Effector CD8-positive, alpha-beta T cell (primary cell): Measurements from ENCODE around the gene GCSAML.
"Not testable (repeated sequence)": the region's sequence is repeated elsewhere in the genome, so short reads cannot be mapped to it uniquely, and the experiment has no call there.

Source experiments
- DNase-seq: peaks from one replicate; lab custom pipeline; 2025; lab: John Stamatoyannopoulos, UW
- total RNA-seq, 4 experiments: gene quantifications; one replicate each; lab custom pipeline; 2026; lab: John Stamatoyannopoulos, UW

Gene GCSAML
- total RNA-seq = 0 reads per million in 4 experiments

DNA sequence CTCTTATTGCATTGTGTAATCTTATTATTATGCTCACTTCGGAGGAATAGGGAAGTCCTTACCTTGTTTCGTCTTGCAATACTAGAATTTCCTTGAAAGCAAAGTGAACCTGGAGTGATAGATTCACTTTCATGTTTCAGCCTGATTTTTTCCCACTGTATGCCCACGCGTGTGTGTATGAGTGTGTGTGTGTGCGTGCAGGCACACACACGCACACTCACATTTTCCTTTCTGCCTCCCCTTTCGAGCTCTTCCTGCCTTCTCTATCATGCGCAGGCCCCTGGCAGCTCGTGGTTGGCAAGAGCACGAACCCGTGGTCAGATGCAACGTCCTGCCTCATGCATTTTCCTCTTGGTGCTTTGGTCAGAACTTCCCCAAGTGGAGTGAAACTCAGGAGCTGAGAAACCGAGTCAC, at the start of gene GCSAML:
Gene GCSAML (plus strand): TSS at position 366 of the 414 bp plus-strand sequence. CDS start 58 bp downstream, outside the sequence.
- DNase-seq = no peak

DNA sequence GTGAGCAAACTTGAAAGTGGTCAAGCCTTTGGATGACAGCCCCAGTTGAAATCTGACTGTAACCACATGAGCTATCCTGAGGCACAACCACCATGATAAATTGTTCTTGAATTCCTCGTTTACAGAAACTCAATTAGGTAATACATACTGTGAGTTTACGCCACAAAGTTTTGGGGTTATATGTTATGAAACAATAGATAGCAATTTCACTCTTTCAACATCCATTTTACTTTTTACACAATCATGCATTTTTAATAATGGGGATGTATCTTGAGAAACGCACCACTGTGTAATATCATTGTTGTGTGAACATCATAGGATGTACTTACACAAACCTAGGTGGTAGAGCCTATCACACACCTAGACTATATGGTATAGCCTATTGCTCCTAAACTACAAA, 48.1 kb upstream of the GCSAML start:
- DNase-seq = no peak

DNA sequence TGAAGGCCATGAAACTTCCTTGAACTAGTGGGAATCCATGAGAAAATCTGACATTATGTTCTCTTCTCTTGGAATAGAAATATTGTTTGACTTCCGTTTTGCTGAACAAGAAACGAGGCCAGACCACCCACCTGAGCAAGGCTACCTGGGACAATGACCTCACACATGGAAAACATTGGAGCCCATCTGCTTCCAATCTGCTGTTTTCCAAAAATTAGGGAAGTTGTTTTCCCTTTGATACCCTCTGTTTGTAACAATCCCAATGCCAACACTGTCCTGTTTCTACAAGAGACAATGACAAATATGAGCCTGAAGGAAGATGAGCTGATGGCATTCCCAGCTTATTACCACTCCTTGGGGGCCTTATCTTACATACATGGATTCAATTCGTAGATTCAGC, 42.1 kb upstream of the GCSAML start:
- no peak for DNase-seq

DNA sequence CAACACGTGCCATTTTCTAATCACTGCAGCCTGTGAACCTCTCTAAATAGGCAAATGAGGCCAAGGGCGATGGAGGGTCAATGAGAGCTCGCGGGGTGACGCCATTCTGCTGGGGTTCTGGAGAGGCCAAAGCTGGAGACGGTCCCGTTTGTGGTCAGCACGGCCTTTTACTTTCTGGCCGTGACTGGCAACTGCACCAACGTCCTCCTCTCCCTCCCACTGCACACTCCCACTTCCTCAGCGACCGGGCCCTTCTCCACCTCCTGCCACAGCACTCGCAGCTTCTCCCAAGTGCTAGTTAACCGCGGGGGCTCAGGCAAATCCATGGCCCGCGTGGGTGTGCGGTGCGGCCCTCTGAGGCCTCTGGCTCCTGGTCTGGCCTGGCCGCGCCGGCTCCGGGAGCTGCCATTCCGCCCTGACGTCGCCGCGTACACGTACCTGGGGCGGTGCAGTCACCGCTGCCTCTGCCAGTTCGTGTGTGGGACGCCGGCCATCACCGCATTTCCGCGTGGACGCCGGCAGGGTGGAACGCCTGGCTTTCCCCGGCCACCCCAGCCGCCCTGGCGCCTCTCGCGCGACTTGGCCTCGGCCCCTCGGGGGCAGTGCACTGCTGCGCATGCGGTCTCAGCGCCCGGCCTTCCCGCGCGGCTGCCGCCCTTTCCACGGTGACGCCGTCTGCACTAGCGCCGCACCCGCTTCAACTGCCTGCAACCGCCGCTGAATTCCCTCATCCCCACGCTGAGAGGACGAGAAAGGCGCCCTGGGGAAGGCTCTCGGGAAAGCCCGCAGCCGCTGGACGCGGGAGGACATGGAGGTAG, 30.9 kb upstream of the GCSAML start:
- DNase-seq = no peak

DNA sequence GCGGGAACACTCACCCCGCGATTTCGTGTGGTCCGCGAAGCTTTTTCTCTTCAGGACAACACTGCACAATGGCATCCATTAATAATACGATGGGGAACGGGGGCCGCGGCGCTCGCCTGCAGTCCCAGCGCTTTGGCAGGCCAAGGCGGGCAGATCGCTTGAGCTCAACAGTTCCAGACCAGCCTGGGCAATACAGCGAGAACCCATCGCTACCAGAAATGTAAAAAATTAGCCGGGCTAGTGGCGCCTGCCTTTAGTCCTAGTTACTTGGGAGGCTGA, 30.4 kb upstream of the GCSAML start:
- no peak for DNase-seq

DNA sequence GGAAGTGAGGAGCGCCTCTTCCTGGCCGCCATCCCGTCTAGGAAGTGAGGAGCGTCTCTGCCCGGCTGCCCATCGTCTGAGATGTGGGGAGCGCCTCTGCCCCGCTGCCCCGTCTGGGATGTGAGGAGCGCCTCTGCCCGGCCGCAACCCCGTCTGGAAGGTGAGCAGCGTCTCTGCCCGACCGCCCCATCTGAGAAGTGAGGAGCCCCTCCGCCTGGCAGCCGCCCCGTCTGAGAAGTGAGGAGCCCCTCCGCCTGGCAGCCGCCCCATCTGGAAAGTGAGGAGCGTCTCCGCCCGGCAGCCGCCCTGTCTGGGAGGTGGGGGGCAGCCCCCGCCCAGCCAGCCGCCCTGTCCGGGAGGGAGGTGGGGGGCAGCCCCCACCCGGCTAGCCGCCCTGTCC, 27.0 kb upstream of the GCSAML start:
- not testable (repeated sequence) for DNase-seq

DNA sequence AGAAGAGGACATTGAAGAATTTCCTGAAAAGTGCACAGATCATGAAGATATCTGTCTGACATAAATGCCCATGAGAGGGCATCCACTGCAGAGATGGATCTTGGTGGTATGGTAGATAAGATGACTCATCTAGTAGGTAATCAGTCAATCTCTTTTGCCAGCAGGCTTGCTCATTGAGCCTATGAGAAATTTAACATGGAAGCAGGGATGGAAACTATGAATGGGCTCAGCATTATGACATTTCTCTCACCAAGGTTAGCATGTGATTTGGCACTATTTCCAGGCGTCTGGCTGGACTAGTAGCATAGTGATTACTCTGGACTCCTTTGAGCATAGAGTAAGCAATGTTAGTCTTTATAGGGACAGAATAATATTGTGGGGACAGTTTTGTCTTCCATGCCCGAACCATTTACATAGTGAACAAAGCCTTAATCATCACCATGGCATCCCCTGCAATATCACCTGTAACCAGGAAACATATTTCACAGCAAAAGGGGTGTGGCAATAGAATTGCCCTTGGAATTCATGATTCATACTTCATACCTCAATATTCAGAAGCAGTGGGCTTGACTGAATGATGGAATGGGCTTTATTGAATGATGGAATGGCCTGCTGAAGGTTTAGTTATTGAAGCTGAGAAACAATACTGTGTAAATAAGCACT, 20.0 kb upstream of the GCSAML start:
- no peak for DNase-seq

DNA sequence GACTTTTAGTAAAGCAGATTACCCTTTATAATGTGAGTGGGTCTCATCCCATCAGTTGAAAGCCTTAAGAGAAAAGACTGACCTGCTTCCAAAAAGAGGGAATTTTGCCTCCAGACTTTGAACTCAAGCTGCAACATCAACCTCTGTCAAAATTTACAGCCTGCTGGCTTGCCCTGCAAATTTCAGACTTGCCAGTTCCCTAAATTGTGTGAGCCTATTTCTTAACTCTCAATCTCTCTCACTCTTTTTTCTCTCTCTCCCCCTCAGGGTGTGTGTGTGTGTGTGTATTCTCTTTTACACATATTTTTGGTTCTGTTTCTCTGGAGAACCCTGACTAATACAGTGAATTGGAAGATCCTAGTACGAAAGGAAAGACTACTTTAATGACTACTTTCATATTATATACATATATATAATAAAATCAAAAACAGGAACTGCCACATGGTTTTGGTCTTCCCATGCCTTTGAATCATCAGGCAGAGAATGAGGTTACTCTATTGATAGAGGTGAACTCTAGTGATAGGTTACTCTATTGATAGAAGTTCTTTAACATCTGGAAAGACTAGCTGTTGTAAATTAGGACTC, 19.1 kb upstream of the GCSAML start:
- no peak for DNase-seq

DNA sequence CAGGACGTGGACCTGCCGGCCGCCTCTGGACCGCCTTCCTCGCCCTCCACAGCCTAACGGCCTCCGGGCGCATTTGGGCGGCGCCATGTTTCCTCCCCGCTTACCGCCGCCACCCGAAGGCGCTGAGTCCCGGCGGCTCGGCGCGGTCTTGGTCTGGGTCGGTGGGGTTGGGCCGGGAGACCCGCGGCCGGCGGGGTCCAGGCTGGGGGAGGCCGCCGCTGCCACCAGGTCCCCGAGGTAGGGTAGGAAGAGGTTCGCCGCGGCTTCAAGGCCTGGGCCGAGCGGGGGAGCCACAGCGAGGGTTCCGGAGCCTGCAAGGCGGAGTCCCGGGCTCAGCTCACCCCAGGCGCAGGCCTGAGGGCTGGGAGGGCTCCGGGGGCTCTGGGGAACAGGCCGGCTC, 18.1 kb upstream of the GCSAML start:
- no peak for DNase-seq

DNA sequence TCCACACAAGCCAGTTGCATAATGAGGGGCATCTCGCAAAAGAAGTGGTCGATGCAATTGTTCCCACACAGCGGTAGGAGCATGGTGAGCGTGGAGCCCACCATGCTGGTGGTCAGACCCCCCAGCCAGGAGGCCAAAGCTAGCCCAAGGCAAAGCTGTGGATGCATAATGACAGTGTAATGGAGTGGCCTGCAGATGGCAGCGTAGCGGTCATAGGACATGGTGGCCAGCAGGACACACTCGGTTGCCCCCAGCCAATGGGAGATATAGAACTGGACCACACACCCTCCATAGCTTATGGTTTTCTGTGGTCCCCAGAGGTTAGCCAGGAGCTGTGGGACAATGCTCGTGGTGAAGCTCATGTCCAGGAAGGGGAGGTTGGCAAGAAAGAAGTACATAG, 17.0 kb upstream of the GCSAML start:
- no peak for DNase-seq

DNA sequence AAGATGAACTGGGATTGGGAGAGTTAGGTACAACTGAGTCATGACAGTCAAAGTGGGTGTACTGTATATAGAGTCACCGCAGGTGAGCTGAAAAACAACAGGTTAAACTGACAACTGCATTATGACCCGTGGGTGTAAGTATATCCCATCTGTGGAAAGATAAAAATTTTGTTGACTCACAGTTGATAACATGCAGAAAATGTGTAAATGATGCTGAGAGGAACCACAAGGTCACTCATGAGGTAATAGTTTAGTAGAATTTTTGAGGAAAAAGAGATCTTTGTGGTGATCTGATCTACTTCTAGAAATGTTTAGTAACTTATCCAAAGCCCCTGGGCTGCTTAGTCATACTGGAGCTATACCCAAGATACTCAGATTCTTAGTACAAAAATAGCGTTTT, 13.5 kb upstream of the GCSAML start:
- no peak for DNase-seq

DNA sequence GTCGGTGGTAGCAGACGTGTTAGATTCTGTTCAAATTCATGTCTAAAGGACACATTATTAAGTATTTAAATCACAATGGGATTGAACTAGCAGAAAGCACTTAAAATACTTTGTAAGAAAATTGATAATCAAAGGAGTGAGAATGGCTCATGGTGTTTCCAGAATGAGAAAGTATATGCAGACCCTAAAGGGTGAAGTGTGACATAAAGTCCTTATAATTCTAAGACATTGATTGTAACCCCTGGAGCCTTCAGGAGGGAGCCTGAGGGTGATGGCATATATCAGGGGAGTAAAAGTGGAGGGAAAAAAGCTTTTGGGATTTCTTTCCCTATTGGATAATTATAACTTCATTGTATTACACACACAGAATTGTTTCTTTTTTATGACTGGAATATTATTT, 12.6 kb upstream of the GCSAML start, which contains the start of gene OR2C3:
Gene OR2C3 (minus strand): TSS at position 101 of the 400 bp plus-strand sequence. CDS start 3,929 bp downstream, outside the sequence.
- no peak for DNase-seq

DNA sequence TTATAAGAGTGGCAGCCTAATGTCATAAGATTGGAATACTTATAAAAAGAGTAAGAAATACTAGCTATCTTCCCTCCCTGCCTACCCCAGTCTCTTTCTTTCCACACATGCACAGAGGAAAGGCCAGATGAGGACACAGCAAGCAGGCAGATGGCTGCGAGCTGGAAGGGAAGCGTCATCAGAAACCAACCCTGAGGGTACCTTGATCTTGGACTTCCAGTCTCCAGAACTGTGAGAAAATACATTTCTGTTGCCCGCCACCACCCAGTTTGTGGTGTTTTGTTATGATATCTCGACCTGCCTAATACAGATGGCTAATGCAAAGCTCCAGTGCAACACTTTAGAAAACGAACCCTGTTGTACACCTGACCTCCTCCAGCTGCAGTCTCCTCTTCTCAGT, 10.4 kb upstream of the GCSAML start:
- DNase-seq = no peak

DNA sequence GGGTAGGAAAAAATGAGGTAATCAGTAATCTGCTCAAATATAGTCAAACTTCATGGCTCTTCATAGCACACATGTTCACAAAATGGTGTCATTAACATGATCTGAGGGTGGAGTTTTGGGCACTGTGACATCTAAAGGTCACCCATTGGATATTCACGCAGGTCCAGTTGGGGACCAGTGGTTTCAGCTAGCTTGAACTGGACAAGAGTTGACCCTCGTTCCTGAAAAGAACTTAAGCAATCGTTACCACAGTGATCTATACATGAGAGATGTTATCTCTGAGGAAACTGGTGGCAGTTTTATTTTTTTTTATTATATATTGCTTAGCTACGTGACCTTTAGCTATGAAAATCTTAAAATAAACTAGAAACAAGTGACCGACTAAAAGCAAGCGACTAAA, 9.7 kb upstream of the GCSAML start:
- DNase-seq = no peak

DNA sequence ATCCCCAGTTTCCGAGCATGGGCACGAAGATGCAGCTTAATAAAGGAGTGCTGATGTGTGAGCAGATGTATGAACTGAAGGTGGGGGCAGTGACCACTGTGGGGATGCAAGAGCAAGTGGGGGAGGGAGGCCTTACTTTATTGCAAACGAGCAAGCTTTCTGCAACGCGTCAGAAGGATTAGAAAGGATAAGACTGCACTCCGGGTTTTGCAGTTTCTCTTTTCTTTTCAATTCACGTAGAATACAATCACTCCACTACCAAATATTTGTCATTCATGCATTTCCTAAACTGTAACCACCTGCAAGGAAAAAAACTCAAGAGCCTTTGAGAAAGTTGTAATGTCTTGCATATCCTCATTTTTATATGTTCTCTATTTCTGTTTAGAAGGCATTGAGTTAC, 8.4 kb upstream of the GCSAML start:
- DNase-seq = no peak

DNA sequence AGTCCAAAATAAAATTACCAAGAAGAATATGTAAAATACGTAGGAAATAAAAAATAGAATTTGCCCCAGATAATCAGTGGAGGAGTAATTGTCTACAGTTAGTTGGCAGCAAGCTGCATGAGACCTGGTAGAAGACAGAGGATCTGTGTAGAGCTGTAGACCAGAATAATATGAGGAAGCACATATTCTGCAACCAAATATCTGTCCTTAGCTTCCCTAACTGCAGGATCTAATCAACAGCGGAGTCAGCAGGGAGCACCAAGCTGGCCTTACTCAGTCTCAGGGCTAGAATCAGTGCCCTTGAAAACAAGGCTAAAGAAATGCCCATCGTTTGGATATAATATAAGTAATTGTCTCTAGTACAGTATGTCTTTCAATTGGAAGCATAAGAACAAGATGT, 6.1 kb upstream of the GCSAML start:
- no peak for DNase-seq

DNA sequence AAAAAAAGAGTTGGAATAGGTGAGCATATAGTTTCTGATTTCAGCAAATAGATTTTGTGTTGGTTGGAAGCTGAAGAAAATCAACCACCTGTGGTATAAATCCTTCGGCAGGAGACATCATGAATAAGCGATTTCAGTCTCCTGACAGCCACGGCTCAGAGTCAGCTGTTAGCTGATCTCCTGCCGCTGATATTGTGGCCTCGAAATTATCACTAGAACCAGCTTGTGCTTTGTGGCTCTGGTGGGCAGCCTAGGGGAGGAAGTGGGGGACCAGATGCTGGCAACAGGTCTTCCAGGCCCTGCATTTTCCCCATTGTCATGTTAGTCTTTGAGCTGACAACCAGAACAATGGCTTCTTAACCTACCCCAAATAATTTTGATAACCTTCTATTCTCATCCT, 842 bp upstream of the GCSAML start:
- no peak for DNase-seq

DNA sequence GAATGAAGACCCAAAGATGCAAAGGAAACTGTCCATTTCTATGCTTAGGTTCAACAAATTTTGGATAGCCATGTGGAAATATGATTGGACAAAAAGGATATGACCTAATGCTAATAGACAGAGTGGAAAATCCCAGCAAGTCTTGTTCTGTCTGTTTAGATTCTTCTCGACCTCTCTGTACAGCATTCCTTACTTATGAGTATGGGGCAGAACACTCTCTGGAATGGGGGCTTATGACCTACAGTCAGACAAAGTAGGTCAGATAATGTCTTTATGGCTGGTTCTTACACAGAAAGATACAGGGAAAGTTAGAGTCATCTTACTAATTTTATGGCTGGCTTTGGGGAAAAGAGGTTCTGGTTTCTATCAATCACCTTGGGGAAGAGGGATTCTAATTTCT, 2.8 kb downstream of the GCSAML start:
- no peak for DNase-seq

DNA sequence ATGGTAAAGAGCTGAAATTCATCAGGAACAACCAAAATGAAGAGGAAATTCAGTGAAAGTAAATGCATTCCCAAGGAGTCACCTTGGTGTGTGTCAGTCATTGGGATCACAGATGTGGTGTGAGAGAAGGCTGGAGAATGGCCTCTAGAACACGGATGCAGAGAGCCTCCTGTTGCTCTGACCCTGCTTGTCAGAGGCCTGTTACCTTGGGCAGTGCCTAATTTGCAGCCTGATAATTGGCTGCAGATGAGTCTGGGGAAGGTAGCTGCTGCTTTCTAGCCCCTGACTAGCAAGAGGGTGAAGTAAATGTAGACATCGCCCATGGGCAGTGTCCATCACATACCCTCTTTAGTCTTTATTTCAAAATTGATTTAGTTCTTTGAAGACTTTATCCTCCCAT, 3.3 kb downstream of the GCSAML start:
- DNase-seq = no peak

DNA sequence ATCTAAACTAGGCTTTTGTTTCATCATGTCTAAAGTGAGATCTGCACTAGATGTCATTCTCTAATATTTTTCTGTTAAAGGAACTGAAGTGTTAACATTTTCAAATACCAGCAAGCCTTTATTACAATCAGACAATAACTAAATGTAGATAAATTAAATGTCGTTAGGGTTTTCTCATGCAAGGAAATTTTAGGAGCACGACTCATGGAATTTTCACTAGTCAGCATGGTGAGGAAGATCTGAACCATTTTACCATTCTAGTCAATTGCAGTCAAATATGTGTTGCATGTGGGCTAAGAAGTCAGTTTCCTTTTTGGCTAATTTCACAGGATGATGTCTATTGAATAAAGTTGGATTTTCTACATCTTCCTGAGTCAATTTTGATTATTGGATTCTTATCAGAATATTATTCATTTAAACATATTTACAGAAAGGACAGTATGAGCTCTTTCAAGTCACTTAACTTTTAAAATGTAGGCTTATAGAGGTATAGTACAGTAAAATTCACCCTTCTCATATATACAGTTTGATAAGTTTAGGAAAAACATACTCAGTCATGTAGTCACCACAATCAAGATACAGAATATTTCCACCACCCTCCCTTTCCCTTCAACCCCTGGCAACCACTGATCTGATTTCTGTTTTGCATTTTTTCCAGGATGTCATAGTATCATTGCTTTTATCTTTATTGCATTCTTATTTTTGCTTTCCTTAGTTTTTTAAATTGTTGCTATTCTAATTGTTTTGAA, 9.2 kb downstream of the GCSAML start:
- DNase-seq = no peak

DNA sequence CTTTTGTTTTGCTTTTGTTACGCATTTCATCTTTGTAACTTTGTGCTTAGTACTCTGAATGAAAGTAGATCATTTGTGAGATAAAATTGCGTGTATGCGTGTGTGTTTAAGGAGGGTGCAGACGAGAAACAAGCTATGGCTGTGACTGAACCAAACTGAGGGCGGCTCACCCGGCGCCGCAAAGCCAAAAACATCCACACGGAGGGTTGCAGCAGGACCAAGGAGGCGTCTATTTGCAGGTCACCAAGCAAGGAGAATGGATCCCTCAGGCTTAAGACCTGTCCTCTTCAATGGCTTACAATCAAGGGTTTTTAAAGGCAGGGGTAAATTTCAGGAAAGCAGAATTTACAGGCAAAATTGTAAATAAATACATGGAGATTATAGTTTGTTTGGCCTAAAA, 12.8 kb downstream of the GCSAML start:
- DNase-seq = no peak

DNA sequence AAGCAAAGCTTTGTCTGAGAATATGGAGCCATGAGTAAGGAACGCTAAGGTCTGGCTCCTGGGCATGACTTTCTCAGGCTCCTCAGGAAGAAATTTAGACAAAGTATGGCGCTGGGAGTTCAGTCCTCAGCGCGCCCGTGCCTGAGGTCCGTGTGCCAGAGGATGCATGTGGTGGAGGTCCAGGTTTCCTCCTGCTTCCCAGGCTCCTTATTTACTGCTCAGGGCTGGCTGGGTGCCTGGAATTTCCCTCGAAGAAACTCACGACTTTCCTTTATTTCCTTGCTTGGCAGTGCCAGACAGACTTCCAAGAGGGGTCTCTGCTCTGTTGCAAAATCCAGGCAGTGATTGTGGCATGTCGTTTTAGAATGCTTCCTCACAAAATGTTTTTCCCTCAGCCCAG, 13.3 kb downstream of the GCSAML start:
- DNase-seq = no peak

DNA sequence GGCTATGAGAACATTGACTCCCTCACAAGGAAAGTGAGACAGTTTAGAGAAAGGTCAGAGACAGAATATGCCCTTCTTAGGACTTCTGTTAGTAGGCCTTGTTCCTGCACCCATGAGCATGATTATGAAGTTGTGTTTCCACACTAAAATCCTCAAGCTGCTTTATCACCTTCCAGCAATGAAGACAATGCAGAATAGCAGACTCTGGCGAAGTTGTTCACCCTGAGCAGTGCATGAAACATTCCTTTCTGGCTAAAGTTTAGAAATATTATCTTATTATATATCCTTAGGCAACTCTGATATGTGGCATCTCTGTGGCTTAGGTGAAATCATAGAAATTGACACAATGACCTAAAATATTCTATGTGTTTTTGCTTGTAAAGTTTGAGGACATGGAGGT, 25.3 kb downstream of the GCSAML start:
- no peak for DNase-seq
